Uterus (tissue), 4 donors: ENCODE measurements around the gene NCMAP. TPM values are rescaled to one million over a fixed set of nuclear protein-coding genes. Genes with fewer than 3 reads are reported as not detected.

Source experiments
- DNase-seq, 2 donors: peaks; one replicate each; pipeline ENCODE4 v3.0.0-alpha.2; 2019 to 2020
- H3K27ac ChIP-seq, 2 donors: fragments of 200-600 bp; sonication (generic); 1 replicate in 1 of 2; 2 replicates in 1 of 2; pipeline ENCODE4 v1.5.1; 2016 to 2018
- H3K27me3 ChIP-seq, 2 donors: fragments of 200-600 bp; sonication (generic); one replicate each; pipeline ENCODE4 v1.5.1; 2018 to 2019; ENCODE audit warnings: control low read depth in 1 of 2
- H3K36me3 ChIP-seq, 2 donors: fragments of 200-600 bp; sonication (generic); one replicate each; pipeline ENCODE4 v1.5.1; 2019; ENCODE audit warnings: control low read depth in 1 of 2
- H3K4me1 ChIP-seq, 2 donors: fragments of 200-600 bp; sonication (generic); one replicate each; pipeline ENCODE4 v1.5.1; 2018 to 2019; ENCODE audit warnings: control low read depth in 1 of 2
- H3K4me3 ChIP-seq, 2 donors: fragments of 200-600 bp; sonication (generic); 1 replicate in 1 of 2; 2 replicates in 1 of 2; pipeline ENCODE4 v1.5.1; 2018 to 2019; ENCODE audit warnings: mild to moderate bottlenecking in 1 of 2
- H3K9me3 ChIP-seq, 2 donors: fragments of 200-600 bp; sonication (generic); one replicate each; pipeline ENCODE4 v1.5.1; 2019; ENCODE audit warnings: control low read depth in 1 of 2
- POLR2A ChIP-seq, 2 donors: fragments of 450-650 bp; IDR thresholded peaks; one replicate each; pipeline ENCODE4 v1.6.1; 2016; ENCODE audit warnings: antibody characterized with exemption in 2 of 2, mild to moderate bottlenecking in 1 of 2, moderate library complexity in 1 of 2
- intact Hi-C: fragments of 100-400 bp; cut with DNase I; formaldehyde crosslinking; loops from one replicate; pipeline ENCODE4 v1.15.1; 2023; ENCODE audit warnings: low total_unique reads
- small RNA-seq: library from RNA; depleted of rRNA; stranded (forward); fragments of <200 nt; gene quantifications from one replicate; pipeline ENCODE3, GENCODE V24; 2016
- total RNA-seq, 4 donors: library from RNA; depleted of rRNA in 3 of 4; stranded (reverse); fragments of >200 nt in 3 of 4; gene quantifications; one replicate each; pipeline versions ENCODE4 v1.1.0 to v1.2.4, GENCODE V29; 2014 to 2023
- TF ChIP-seq, protein P1 (sequence below), 4 experiments: fragments of 200-600 bp in 2 of 4; fragments of 450-650 bp in 2 of 4; sonication (generic) in 2 of 4; IDR thresholded peaks; one replicate each; pipeline ENCODE4 v1.5.1; 2016 to 2019; ENCODE audit warnings: antibody characterized with exemption in 4 of 4, mild to moderate bottlenecking in 2 of 4, moderate library complexity in 1 of 4
- donor health status: DM: yes; HTN: yes; CAD: no.

Gene NCMAP
- total RNA-seq, 4 donors from 2014 or later: 0.18 to 0.48 TPM; not detected in 2

DNA sequence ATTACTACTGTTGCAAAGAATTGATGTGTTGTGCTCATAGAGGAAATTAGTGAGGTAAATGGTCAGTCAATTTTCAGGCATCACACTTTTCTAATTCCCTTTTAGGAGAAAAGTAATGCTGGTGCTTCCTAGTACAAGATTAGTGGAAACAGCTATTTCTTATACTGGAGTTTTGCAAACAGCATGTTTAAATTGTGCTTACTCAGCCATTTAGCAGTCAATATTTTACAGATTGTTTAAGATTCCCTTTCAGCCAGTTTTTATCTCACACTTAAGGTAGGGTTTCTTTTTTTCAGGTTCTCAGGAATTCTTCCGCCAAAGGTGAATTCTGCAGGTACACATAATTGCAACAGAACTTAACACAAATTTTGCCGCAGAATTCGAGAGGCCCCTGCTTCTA, 98.1 kb downstream of the NCMAP start:
- TF ChIP-seq, protein P1, sequence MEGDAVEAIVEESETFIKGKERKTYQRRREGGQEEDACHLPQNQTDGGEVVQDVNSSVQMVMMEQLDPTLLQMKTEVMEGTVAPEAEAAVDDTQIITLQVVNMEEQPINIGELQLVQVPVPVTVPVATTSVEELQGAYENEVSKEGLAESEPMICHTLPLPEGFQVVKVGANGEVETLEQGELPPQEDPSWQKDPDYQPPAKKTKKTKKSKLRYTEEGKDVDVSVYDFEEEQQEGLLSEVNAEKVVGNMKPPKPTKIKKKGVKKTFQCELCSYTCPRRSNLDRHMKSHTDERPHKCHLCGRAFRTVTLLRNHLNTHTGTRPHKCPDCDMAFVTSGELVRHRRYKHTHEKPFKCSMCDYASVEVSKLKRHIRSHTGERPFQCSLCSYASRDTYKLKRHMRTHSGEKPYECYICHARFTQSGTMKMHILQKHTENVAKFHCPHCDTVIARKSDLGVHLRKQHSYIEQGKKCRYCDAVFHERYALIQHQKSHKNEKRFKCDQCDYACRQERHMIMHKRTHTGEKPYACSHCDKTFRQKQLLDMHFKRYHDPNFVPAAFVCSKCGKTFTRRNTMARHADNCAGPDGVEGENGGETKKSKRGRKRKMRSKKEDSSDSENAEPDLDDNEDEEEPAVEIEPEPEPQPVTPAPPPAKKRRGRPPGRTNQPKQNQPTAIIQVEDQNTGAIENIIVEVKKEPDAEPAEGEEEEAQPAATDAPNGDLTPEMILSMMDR (IDR thresholded peaks at IDR 0.05): no peak
- TF ChIP-seq POLR2A (IDR thresholded peaks at IDR 0.05): no peak
- intact Hi-C loops: no loop called here
- no peaks in the 10 kb centered on the region for H3K27me3 ChIP-seq
- no peaks in the 10 kb centered on the region for H3K36me3 ChIP-seq
- DNase-seq: no peak
- H3K4me1 ChIP-seq: no peaks in the 10 kb centered on the region
- H3K9me3 ChIP-seq: no peaks in the 10 kb centered on the region
- H3K27ac ChIP-seq: no peak overlapping the region
- no peak overlapping the region for H3K4me3 ChIP-seq

DNA sequence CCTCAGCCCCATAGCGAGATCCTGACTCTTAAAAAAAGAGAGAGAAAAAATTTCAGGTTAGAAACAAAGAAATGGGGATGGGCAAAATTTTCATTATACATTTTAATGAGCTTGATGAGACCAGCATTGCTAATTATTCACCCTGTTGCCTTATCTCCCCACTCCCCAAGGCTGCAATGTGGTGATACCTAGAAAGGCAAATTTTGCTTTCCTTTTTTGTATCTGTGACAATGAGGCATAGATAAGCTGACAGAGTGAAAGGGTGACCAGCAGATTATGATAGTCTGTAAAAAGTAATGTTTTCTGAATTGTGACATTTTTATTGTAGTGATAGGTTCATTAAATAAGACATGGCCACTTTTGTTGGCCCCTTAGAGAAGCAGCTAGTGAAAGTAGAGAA, 100.2 kb downstream of the NCMAP start:
- no peak overlapping the region for H3K4me3 ChIP-seq
- DNase-seq: no peak
- TF ChIP-seq, protein P1 (IDR thresholded peaks at IDR 0.05): no peak
- no peak for TF ChIP-seq POLR2A (IDR thresholded peaks at IDR 0.05)
- H3K36me3 ChIP-seq: no peaks in the 10 kb centered on the region
- H3K4me1 ChIP-seq: no peaks in the 10 kb centered on the region
- no peak overlapping the region for H3K27ac ChIP-seq
- H3K27me3 ChIP-seq: no peaks in the 10 kb centered on the region
- intact Hi-C loops: no loop called here
- no peaks in the 10 kb centered on the region for H3K9me3 ChIP-seq

DNA sequence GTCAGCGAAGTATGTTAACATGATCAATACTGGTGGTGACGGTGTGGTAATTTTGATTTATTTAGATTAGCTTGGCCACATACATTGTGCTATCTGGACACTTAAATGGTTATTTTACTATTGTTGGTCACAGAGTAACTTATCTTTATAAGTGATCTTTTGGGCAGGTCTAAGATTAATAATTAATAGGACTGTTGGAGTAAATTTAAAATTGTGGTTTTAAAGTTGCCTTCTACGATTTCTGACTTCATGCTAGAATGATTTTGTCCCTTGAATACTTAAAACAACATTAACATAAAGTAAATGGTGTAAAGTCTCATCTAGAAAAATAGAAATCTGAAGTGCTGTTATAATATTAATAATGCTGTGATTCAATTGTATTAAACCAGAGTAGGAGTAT, 101.9 kb downstream of the NCMAP start:
- TF ChIP-seq, protein P1 (IDR thresholded peaks at IDR 0.05): no peak
- no peak for TF ChIP-seq POLR2A (IDR thresholded peaks at IDR 0.05)
- no peak for DNase-seq
- Histone ChIP-seq H3K27me3 (no peaks in the 10 kb centered on the region), H3K27ac (no peak overlapping the region), H3K36me3 (no peaks in the 10 kb centered on the region), H3K9me3 (no peaks in the 10 kb centered on the region), H3K4me1 (no peaks in the 10 kb centered on the region), H3K4me3 (no peak overlapping the region)
- intact Hi-C loops: no loop called here

Small RNA genes within 50 kb of the gene (small RNA-seq; reads per million reads assigned to genes)
- gene RF00019: not detected

Other genes starting within 250 kb of the NCMAP start
- under 1 TPM in 2 of 4 donors, not detected in 2; 0.15 to 0.35 TPM for gene GRHL3, start 236.7 kb upstream of the NCMAP start, total RNA-seq
- 10 to 100 TPM in 1 of 4 donors, 1 to 10 TPM in 3; 1.0 to 11.5 (median 4.0) TPM for gene STPG1, start 142.3 kb upstream of the NCMAP start, total RNA-seq
- 10 to 100 TPM; 14.2 to 36.8 (median 21.5) TPM for gene NIPAL3, start 140.3 kb upstream of the NCMAP start, total RNA-seq
- 10 to 100 TPM in 2 of 4 donors, 1 to 10 TPM in 2; 2.6 to 22.1 (median 7.3) TPM for gene RCAN3, start 53.3 kb upstream of the NCMAP start, total RNA-seq
- gene SRRM1, start 87.2 kb downstream of the NCMAP start, total RNA-seq: 100 to 1,000 TPM in 2 of 4 donors, 10 to 100 TPM in 2; 92.6 to 177 (median 129) TPM
- 100 to 1,000 TPM; 294 to 434 (median 374) TPM for gene CLIC4, start 189.4 kb downstream of the NCMAP start, total RNA-seq